MM.1S (cell line): ENCODE measurements around the gene MMP24OS.

Source experiments
- DNase-seq: peaks from one replicate; pipeline ENCODE4 v3.0.0-alpha.2; 2015
- H2AFZ ChIP-seq: fragments of 300-600 bp; sonication (generic); 2 replicates; pipeline ENCODE4 v1.6.0; 2016; ENCODE audit warnings: antibody characterized with exemption, low read length
- H3F3A ChIP-seq: fragments of 300-600 bp; sonication (generic); 2 replicates; pipeline ENCODE4 v1.6.1; 2016; ENCODE audit warnings: mild to moderate bottlenecking, antibody characterized with exemption, low read length, moderate library complexity, mixed read lengths; ENCODE audit not compliant: insufficient read depth
- H3K27ac ChIP-seq: fragments of 300-600 bp; sonication (generic); 2 replicates; pipeline ENCODE4 v1.5.1; 2016; ENCODE audit warnings: mild to moderate bottlenecking, low read length
- H3K27me3 ChIP-seq: fragments of 300-600 bp; sonication (generic); replicated peaks from 2 replicates; pipeline ENCODE4 v1.6.0; 2016; ENCODE audit warnings: low read length; ENCODE audit not compliant: insufficient read depth
- H3K36me3 ChIP-seq: fragments of 300-600 bp; sonication (generic); replicated peaks from 2 replicates; pipeline ENCODE4 v1.6.1; 2016; ENCODE audit warnings: mild to moderate bottlenecking, low read length, mixed read lengths; ENCODE audit not compliant: insufficient read depth
- H3K4me1 ChIP-seq: fragments of 300-600 bp; sonication (generic); 2 replicates; pipeline ENCODE4 v1.6.1; 2016; ENCODE audit warnings: low read length, mixed read lengths
- H3K4me2 ChIP-seq: fragments of 300-600 bp; sonication (generic); 2 replicates; pipeline ENCODE4 v1.6.0; 2016; ENCODE audit warnings: low read depth, low read length
- H3K4me3 ChIP-seq: fragments of 300-600 bp; sonication (generic); 2 replicates; pipeline ENCODE4 v1.5.1; 2016; ENCODE audit warnings: low read length, mixed read lengths
- H3K79me2 ChIP-seq: fragments of 300-600 bp; sonication (generic); 2 replicates; pipeline ENCODE4 v1.6.1; 2016; ENCODE audit warnings: mixed run types, low read length, mixed read lengths
- H3K9ac ChIP-seq: fragments of 300-600 bp; sonication (generic); 2 replicates; pipeline ENCODE4 v1.6.1; 2016; ENCODE audit warnings: low read length, mixed read lengths
- H3K9me2 ChIP-seq: fragments of 300-600 bp; sonication (generic); replicated peaks from 2 replicates; pipeline ENCODE4 v1.6.1; 2016; ENCODE audit warnings: mild to moderate bottlenecking, low read length, mixed read lengths; ENCODE audit not compliant: insufficient read depth
- H3K9me3 ChIP-seq: fragments of 300-600 bp; sonication (generic); replicated peaks from 2 replicates; pipeline ENCODE4 v1.6.1; 2016; ENCODE audit warnings: mild to moderate bottlenecking, low read length, mixed read lengths; ENCODE audit not compliant: insufficient read depth
- H4K20me1 ChIP-seq: fragments of 300-600 bp; sonication (generic); 2 replicates; pipeline ENCODE4 v1.6.1; 2016; ENCODE audit warnings: mild to moderate bottlenecking, low read length, moderate library complexity, mixed read lengths; ENCODE audit not compliant: insufficient read depth
- EZH2 ChIP-seq: fragments of 300-600 bp; sonication (generic); optimal IDR thresholded peaks from 2 replicates; pipeline ENCODE3; 2017; ENCODE audit warnings: low read depth, mild to moderate bottlenecking, antibody characterized with exemption, low read length, mixed read lengths
- EZH2phosphoT487 ChIP-seq: fragments of 300-600 bp; sonication (generic); IDR thresholded peaks from 2 replicates; pipeline ENCODE4 v1.6.1; 2018; ENCODE audit warnings: antibody characterized with exemption, low read length
- TF ChIP-seq, protein P1 (sequence below): fragments of 300-600 bp; sonication (generic); IDR thresholded peaks from 2 replicates; pipeline ENCODE4 v1.5.1; 2016; ENCODE audit warnings: antibody characterized with exemption, low read length, mixed read lengths

MMP24OS gene

DNA sequence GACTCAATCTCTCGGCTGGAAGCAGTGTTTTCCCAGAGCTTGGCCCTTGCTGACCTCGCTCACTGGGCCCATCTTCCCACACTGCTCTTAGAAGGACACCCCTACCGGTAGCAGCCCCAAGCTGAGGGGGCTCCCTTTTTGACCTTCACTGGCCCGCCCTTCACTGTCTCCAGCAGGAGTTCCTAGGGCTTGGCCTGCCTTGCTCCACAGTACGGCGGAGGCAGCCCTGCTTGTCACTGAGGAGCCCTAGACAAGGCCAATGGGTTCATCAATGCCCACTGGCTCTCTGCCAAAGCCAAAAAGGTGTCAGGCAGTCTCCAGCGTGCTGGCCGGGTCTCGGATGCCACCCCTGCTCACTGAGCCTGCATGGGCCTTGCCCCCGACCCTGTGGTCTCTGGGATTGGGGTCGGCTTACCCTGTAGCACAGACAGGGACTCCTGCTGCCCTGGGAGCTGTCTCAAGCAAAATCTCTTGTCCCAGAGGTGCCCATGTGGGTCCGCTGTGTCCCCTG, 2.1 kb downstream of the MMP24OS start:
- Histone ChIP-seq H3F3A (peaks cover 14% of the 10 kb centered on the region), H3K79me2 (peaks cover 25% of the 10 kb centered on the region), H4K20me1 (no peaks in the 10 kb centered on the region), H2AFZ (no peak overlapping the region), H3K4me3 (no peak overlapping the region), H3K9me2 (no peaks in the 10 kb centered on the region), H3K27ac (no peak overlapping the region), H3K36me3 (no peaks in the 10 kb centered on the region), H3K4me2 (no peak overlapping the region), H3K27me3 (no peaks in the 10 kb centered on the region), H3K9me3 (no peaks in the 10 kb centered on the region), H3K4me1 (no peaks in the 10 kb centered on the region), H3K9ac (no peak overlapping the region)
- TF ChIP-seq, protein P1, sequence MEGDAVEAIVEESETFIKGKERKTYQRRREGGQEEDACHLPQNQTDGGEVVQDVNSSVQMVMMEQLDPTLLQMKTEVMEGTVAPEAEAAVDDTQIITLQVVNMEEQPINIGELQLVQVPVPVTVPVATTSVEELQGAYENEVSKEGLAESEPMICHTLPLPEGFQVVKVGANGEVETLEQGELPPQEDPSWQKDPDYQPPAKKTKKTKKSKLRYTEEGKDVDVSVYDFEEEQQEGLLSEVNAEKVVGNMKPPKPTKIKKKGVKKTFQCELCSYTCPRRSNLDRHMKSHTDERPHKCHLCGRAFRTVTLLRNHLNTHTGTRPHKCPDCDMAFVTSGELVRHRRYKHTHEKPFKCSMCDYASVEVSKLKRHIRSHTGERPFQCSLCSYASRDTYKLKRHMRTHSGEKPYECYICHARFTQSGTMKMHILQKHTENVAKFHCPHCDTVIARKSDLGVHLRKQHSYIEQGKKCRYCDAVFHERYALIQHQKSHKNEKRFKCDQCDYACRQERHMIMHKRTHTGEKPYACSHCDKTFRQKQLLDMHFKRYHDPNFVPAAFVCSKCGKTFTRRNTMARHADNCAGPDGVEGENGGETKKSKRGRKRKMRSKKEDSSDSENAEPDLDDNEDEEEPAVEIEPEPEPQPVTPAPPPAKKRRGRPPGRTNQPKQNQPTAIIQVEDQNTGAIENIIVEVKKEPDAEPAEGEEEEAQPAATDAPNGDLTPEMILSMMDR: no peak
- no peak for TF ChIP-seq EZH2phosphoT487
- no peak for DNase-seq

DNA sequence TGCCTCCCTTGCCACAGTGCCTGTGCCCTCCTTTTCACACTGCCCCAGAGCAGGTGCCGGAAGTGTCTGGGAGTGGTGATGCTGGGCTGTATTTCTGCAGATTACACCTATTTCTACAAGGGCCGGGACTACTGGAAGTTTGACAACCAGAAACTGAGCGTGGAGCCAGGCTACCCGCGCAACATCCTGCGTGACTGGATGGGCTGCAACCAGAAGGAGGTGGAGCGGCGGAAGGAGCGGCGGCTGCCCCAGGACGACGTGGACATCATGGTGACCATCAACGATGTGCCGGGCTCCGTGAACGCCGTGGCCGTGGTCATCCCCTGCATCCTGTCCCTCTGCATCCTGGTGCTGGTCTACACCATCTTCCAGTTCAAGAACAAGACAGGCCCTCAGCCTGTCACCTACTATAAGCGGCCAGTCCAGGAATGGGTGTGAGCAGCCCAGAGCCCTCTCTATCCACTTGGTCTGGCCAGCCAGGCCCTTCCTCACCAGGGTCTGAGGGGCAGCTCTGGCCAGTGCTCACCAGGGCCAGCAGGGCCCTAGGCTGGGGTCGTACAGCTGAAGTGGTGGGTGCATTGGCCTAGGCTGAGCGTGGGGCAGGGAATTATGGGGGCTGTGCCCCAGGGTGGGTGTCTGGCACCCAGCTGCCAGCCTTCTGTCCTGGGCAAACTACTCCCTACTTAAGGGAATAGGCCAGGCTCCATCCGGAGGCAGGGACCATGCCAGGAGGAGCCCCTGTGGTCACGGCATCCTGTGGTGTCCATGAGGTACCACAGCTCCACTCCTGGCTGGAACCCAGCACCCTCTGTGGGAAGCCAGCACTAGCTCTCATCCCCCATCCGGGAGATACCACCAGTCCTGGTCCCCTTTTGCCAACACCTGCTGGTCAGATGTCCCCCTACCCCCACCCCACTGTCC, 3.5 kb downstream of the MMP24OS start:
- TF ChIP-seq EZH2phosphoT487: no peak
- TF ChIP-seq EZH2: no peak
- TF ChIP-seq, protein P1: no peak
- no peak for DNase-seq
- H2AFZ ChIP-seq: no peak overlapping the region
- no peaks in the 10 kb centered on the region for H3K4me1 ChIP-seq
- H3K9me3 ChIP-seq: no peaks in the 10 kb centered on the region
- peaks cover 12% of the 10 kb centered on the region for H3F3A ChIP-seq
- no peaks in the 10 kb centered on the region for H4K20me1 ChIP-seq
- H3K36me3 ChIP-seq: no peaks in the 10 kb centered on the region
- no peak overlapping the region for H3K9ac ChIP-seq
- H3K27me3 ChIP-seq: no peaks in the 10 kb centered on the region
- no peak overlapping the region for H3K27ac ChIP-seq
- no peaks in the 10 kb centered on the region for H3K9me2 ChIP-seq
- H3K79me2 ChIP-seq: peaks cover 21% of the 10 kb centered on the region
- H3K4me3 ChIP-seq: no peak overlapping the region
- no peak overlapping the region for H3K4me2 ChIP-seq

DNA sequence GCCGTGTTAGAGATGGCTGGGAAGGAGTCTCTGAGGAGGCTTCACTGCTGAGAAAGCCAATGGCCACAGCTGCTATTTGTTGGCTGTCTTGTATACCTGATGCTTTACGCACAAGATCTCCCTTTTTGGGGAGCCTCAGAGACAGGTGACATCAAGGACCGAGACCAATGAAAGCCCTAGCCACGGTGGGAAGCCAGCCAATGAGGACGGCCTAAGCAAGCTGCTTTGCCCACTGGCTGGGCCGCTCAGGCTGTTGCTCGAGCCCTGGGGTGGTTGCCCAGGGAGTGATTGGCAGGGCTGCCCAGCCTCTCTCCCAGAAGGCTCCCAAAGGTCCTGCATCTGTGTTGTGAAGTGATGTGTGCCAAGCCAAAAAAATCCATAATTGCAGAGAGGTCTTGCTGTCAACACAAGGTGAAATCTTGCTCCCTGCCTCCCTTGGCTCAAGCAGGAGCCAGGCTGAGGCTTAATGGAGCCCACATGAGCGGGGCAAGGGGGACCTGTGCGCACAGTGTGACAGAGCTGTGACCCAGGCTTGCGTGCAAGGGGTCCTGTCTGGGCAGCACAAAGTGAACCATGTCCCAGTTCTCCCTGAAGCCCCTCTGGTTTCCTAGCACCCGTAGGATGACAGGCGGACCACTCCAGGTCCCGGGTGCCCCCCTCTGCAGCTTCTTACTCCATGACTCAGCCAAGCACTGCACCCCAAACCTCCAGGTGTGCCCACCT, 4.3 kb downstream of the MMP24OS start:
- Histone ChIP-seq H3K4me2 (no peak overlapping the region), H3K9me2 (no peaks in the 10 kb centered on the region), H3K9ac (no peak overlapping the region), H3K27me3 (no peaks in the 10 kb centered on the region), H2AFZ (no peak overlapping the region), H3K27ac (no peak overlapping the region), H3K79me2 (peaks cover 21% of the 10 kb centered on the region), H3K9me3 (no peaks in the 10 kb centered on the region), H3K4me3 (no peak overlapping the region), H3F3A (peaks cover 6% of the 10 kb centered on the region; the same call in 1 of the 2 replicates), H3K36me3 (no peaks in the 10 kb centered on the region), H4K20me1 (no peaks in the 10 kb centered on the region), H3K4me1 (no peaks in the 10 kb centered on the region)
- TF ChIP-seq, protein P1: no peak
- TF ChIP-seq EZH2: no peak
- no peak for TF ChIP-seq EZH2phosphoT487
- no peak for DNase-seq
